GM23338 (cell line): Measurements from ENCODE around the gene RIMS4. TPM values are rescaled to one million over a fixed set of nuclear protein-coding genes. Genes with fewer than 3 reads are reported as not detected.

Experiments
- ATAC-seq: fragments of 200-7000 bp; cut with Tn5 transposase; 3 replicates; pipeline ENCODE4 v1.9.1; 2020
- DNase-seq: peaks from one replicate; pipeline ENCODE4 v3.0.0-alpha.2; 2015; ENCODE audit warnings: low spot score
- H2AFZ ChIP-seq: fragments of 200-600 bp; sonication (generic); 2 replicates; pipeline ENCODE4 v1.8.0; 2016; ENCODE audit warnings: antibody characterized with exemption, mild to moderate bottlenecking, moderate library complexity
- H3F3A ChIP-seq: fragments of 200-600 bp; sonication (generic); replicated peaks from 2 replicates; pipeline ENCODE4 v1.8.0; 2017; ENCODE audit warnings: antibody characterized with exemption, mixed run types, low read depth
- H3K27ac ChIP-seq: fragments of 200-600 bp; sonication (generic); 2 replicates; pipeline ENCODE4 v1.6.1; 2016; ENCODE audit warnings: low read depth
- H3K27me3 ChIP-seq: fragments of 200-600 bp; sonication (generic); 2 replicates; pipeline ENCODE4 v1.8.0; 2016; ENCODE audit warnings: mild to moderate bottlenecking, mixed run types, moderate library complexity; ENCODE audit not compliant: insufficient read depth
- H3K36me3 ChIP-seq: fragments of 200-600 bp; sonication (generic); 2 replicates; pipeline ENCODE4 v1.8.0; 2016; ENCODE audit warnings: mild to moderate bottlenecking; ENCODE audit not compliant: insufficient read depth
- H3K4me1 ChIP-seq: fragments of 200-600 bp; sonication (generic); 2 replicates; pipeline ENCODE4 v1.8.0; 2016; ENCODE audit warnings: mild to moderate bottlenecking, moderate library complexity; ENCODE audit not compliant: insufficient read depth
- H3K4me2 ChIP-seq: fragments of 200-600 bp; sonication (generic); 2 replicates; pipeline ENCODE4 v1.7.1; 2017; ENCODE audit warnings: mixed run types
- H3K4me3 ChIP-seq: fragments of 200-600 bp; sonication (generic); 2 replicates; pipeline ENCODE4 v1.6.1; 2016; ENCODE audit warnings: mixed run types
- H3K79me2 ChIP-seq: fragments of 200-600 bp; sonication (generic); replicated peaks from 2 replicates; pipeline ENCODE4 v1.8.0; 2017; ENCODE audit warnings: mild to moderate bottlenecking; ENCODE audit not compliant: insufficient read depth
- H3K9me2 ChIP-seq: fragments of 200-600 bp; sonication (generic); 2 replicates; pipeline ENCODE4 v1.8.0; 2017; ENCODE audit not compliant: insufficient read depth
- H4K20me1 ChIP-seq: fragments of 200-600 bp; sonication (generic); replicated peaks from 2 replicates; pipeline ENCODE4 v1.8.0; 2017; ENCODE audit warnings: mild to moderate bottlenecking; ENCODE audit not compliant: insufficient read depth
- H3K27ac Mint-ChIP-seq: 2 replicates; pipeline ENCODE4 v1.8.0; 2020; ENCODE audit warnings: inconsistent platforms, mild to moderate bottlenecking, moderate library complexity, mixed read lengths
- H3K27me3 Mint-ChIP-seq: 3 replicates; pipeline ENCODE4 v1.8.0; 2022; ENCODE audit warnings: low read depth, mild to moderate bottlenecking, moderate library complexity, mixed read lengths, inconsistent platforms; ENCODE audit not compliant: insufficient read depth, poor library complexity
- H3K36me3 Mint-ChIP-seq: 3 replicates; pipeline ENCODE4 v1.8.0; 2021; ENCODE audit warnings: low read depth, mild to moderate bottlenecking, inconsistent platforms, moderate library complexity, mixed read lengths
- H3K4me1 Mint-ChIP-seq: 3 replicates; pipeline ENCODE4 v1.8.0; 2020; ENCODE audit warnings: mild to moderate bottlenecking, inconsistent platforms, mixed read lengths
- H3K4me3 Mint-ChIP-seq: 3 replicates; pipeline ENCODE4 v1.8.0; 2021; ENCODE audit warnings: moderate library complexity, mild to moderate bottlenecking, inconsistent platforms, mixed read lengths
- H3K9me3 Mint-ChIP-seq: 3 replicates; pipeline ENCODE4 v1.8.0; 2020; ENCODE audit warnings: moderate library complexity, mild to moderate bottlenecking, inconsistent platforms, mixed read lengths
- CREB1 ChIP-seq: fragments of 250-450 bp; sonication (Bioruptor Pico); IDR thresholded peaks from 2 replicates; pipeline ENCODE4 v1.5.0; 2020; ENCODE audit warnings: low read depth, mild to moderate bottlenecking, moderate library complexity
- CTCF ChIP-seq, 2 experiments: fragments of 200-600 bp in 1 of 2; sonication (generic) in 1 of 2; conservative IDR thresholded peaks; 2 replicates each; pipeline versions ENCODE4 v1.5.1 to v1.6.1; 2016 to 2017; ENCODE audit warnings: antibody characterized with exemption in 2 of 2, low read depth in 2 of 2, mild to moderate bottlenecking in 2 of 2, moderate library complexity in 1 of 2
- EZH2 ChIP-seq: fragments of 200-600 bp; sonication (generic); IDR thresholded peaks from one replicate; pipeline ENCODE4 v1.8.0; 2017; ENCODE audit warnings: antibody characterized with exemption, mild to moderate bottlenecking, low read depth; ENCODE audit not compliant: unreplicated experiment
- EZH2phosphoT487 ChIP-seq: fragments of 200-600 bp; sonication (generic); IDR thresholded peaks from one replicate; pipeline ENCODE4 v1.8.1; 2018; ENCODE audit warnings: antibody characterized with exemption; ENCODE audit not compliant: unreplicated experiment
- JUNB ChIP-seq: IDR thresholded peaks from one replicate; pipeline ENCODE4 v1.6.1; 2016; ENCODE audit warnings: antibody characterized with exemption; ENCODE audit not compliant: unreplicated experiment
- NANOG ChIP-seq: IDR thresholded peaks from 2 replicates; pipeline ENCODE4 v1.6.1; 2016; ENCODE audit warnings: antibody characterized with exemption, borderline replicate concordance
- POLR2AphosphoS5 ChIP-seq: IDR thresholded peaks from 2 replicates; pipeline ENCODE4 v1.6.1; 2016; ENCODE audit warnings: antibody characterized with exemption, low read depth
- STAT1 ChIP-seq: IDR thresholded peaks from one replicate; pipeline ENCODE4 v1.6.1; 2016; ENCODE audit warnings: antibody characterized with exemption; ENCODE audit not compliant: unreplicated experiment
- ZNF114 ChIP-seq: fragments of 250-450 bp; sonication (Bioruptor Pico); IDR thresholded peaks from 2 replicates; pipeline ENCODE4 v1.5.0; 2020; ENCODE audit warnings: mild to moderate bottlenecking, moderate library complexity
- ZNF331 ChIP-seq: fragments of 250-450 bp; sonication (Bioruptor Pico); IDR thresholded peaks from 2 replicates; pipeline ENCODE4 v1.5.0; 2020; ENCODE audit warnings: low read depth, mild to moderate bottlenecking, moderate library complexity
- polyA plus RNA-seq: library from polyadenylated mRNA; unstranded; fragments of >200 nt; fragmentation: Nextera tagmentation; extraction: Ambion mirVana; gene quantifications from 2 replicates; pipeline ENCODE4 v1.2.1, GENCODE V29; 2016
- total RNA-seq: library from RNA; depleted of rRNA; stranded (reverse); fragments of >200 nt; shearing (Covaris generic); gene quantifications from 2 replicates; pipeline ENCODE4 v1.2.3, GENCODE V29; 2014
- TF ChIP-seq, protein P1 (sequence below): fragments of 250-450 bp; sonication (Bioruptor Pico); IDR thresholded peaks from 2 replicates; pipeline ENCODE4 v1.5.0; 2020; ENCODE audit warnings: mild to moderate bottlenecking, moderate library complexity
- TF ChIP-seq, protein P2 (sequence below): IDR thresholded peaks from one replicate; pipeline ENCODE4 v1.6.1; 2018; ENCODE audit warnings: antibody characterized with exemption; ENCODE audit not compliant: unreplicated experiment
- TF ChIP-seq, protein P3 (sequence below): IDR thresholded peaks from 2 replicates; pipeline ENCODE4 v1.6.1; 2016; ENCODE audit warnings: antibody characterized with exemption

RIMS4 gene
- total and polyA plus RNA-seq, 2 experiments from 2014 or later, result 3.5 to 39.7 TPM

DNA sequence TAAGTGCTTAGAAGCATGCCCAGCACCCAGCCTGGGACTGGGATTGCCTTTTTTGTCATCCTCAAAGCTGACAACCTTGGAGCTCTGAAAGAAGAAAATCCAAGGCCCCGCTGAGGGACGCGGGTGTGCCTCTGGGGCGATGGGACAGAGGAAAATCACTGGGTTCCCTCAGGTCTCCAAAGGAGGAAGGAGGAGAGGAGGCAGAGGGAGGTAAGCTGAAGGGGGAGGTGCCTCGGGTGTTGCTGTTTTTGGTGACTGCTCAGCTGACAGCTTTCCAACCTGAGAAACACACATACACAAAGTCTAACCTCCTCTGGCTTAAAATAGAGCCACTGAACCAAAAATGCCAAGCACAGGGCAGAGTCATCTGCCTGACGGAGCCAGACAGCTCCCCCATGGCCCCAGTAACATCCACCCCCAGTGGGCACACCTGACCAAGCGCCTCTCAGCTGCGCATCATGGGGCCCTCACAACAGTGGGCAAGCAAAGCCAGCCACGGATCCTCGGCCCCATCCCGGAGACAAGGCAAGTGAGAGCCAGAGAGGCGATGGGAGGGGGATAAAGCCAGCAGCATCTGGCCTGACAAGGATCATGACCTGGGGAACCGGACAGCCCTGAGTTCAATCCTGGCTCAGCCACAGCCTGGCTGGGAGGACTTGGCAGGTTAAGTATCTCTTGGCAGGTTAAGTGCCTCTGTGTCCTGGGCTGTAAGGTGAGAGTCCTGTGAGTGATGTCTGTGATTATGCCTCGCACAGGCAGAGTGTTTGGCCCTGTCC, 67.9 kb downstream of the RIMS4 start:
- no peak overlapping the region for H3K4me3 ChIP-seq
- H4K20me1 ChIP-seq, result no peaks in the 10 kb centered on the region
- no peak overlapping the region for H3K27ac Mint-ChIP-seq
- H3F3A ChIP-seq, result peaks cover 16% of the 10 kb centered on the region
- H3K27me3 Mint-ChIP-seq, result peaks cover 33% of the 10 kb centered on the region
- no peaks in the 10 kb centered on the region for H3K9me2 ChIP-seq
- H3K36me3 Mint-ChIP-seq, result peaks cover 4% of the 10 kb centered on the region; the same call in 1 of the 3 replicates
- H2AFZ ChIP-seq, result no peak overlapping the region
- peaks cover 14% of the 10 kb centered on the region for H3K4me1 Mint-ChIP-seq
- peaks cover 12% of the 10 kb centered on the region for H3K4me1 ChIP-seq
- no peaks in the 10 kb centered on the region; the same call in 2 of the 3 replicates for H3K9me3 Mint-ChIP-seq
- no peak overlapping the region for H3K4me2 ChIP-seq
- no peak overlapping the region for H3K4me3 Mint-ChIP-seq
- no peaks in the 10 kb centered on the region for H3K79me2 ChIP-seq
- no peaks in the 10 kb centered on the region for H3K36me3 ChIP-seq
- H3K27ac ChIP-seq, result no peak overlapping the region
- no peak for DNase-seq
- no peak for ATAC-seq
- TF ChIP-seq ZNF331 (CRISPR knock-in tag) (no peak), STAT1 (no peak), NANOG (no peak), EZH2 (no peak), JUNB (no peak), CREB1 (no peak), ZNF114 (CRISPR knock-in tag) (no peak), POLR2AphosphoS5 (no peak), EZH2phosphoT487 (no peak), CTCF (conservative IDR thresholded peaks at IDR 0.05; ENCODE audit: low read depth in 2 of 2) (no peak)
- TF ChIP-seq, protein P1, sequence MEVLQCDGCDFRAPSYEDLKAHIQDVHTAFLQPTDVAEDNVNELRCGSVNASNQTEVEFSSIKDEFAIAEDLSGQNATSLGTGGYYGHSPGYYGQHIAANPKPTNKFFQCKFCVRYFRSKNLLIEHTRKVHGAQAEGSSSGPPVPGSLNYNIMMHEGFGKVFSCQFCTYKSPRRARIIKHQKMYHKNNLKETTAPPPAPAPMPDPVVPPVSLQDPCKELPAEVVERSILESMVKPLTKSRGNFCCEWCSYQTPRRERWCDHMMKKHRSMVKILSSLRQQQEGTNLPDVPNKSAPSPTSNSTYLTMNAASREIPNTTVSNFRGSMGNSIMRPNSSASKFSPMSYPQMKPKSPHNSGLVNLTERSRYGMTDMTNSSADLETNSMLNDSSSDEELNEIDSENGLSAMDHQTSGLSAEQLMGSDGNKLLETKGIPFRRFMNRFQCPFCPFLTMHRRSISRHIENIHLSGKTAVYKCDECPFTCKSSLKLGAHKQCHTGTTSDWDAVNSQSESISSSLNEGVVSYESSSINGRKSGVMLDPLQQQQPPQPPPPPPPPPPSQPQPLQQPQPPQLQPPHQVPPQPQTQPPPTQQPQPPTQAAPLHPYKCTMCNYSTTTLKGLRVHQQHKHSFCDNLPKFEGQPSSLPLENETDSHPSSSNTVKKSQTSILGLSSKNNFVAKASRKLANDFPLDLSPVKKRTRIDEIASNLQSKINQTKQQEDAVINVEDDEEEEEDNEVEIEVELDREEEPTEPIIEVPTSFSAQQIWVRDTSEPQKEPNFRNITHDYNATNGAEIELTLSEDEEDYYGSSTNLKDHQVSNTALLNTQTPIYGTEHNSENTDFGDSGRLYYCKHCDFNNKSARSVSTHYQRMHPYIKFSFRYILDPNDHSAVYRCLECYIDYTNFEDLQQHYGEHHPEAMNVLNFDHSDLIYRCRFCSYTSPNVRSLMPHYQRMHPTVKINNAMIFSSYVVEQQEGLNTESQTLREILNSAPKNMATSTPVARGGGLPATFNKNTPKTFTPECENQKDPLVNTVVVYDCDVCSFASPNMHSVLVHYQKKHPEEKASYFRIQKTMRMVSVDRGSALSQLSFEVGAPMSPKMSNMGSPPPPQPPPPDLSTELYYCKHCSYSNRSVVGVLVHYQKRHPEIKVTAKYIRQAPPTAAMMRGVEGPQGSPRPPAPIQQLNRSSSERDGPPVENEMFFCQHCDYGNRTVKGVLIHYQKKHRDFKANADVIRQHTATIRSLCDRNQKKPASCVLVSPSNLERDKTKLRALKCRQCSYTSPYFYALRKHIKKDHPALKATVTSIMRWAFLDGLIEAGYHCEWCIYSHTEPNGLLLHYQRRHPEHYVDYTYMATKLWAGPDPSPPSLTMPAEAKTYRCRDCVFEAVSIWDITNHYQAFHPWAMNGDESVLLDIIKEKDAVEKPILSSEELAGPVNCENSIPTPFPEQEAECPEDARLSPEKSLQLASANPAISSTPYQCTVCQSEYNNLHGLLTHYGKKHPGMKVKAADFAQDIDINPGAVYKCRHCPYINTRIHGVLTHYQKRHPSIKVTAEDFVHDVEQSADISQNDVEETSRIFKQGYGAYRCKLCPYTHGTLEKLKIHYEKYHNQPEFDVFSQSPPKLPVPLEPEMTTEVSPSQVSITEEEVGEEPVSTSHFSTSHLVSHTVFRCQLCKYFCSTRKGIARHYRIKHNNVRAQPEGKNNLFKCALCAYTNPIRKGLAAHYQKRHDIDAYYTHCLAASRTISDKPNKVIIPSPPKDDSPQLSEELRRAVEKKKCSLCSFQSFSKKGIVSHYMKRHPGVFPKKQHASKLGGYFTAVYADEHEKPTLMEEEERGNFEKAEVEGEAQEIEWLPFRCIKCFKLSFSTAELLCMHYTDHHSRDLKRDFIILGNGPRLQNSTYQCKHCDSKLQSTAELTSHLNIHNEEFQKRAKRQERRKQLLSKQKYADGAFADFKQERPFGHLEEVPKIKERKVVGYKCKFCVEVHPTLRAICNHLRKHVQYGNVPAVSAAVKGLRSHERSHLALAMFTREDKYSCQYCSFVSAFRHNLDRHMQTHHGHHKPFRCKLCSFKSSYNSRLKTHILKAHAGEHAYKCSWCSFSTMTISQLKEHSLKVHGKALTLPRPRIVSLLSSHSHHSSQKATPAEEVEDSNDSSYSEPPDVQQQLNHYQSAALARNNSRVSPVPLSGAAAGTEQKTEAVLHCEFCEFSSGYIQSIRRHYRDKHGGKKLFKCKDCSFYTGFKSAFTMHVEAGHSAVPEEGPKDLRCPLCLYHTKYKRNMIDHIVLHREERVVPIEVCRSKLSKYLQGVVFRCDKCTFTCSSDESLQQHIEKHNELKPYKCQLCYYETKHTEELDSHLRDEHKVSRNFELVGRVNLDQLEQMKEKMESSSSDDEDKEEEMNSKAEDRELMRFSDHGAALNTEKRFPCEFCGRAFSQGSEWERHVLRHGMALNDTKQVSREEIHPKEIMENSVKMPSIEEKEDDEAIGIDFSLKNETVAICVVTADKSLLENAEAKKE, result no peak
- TF ChIP-seq, protein P2, sequence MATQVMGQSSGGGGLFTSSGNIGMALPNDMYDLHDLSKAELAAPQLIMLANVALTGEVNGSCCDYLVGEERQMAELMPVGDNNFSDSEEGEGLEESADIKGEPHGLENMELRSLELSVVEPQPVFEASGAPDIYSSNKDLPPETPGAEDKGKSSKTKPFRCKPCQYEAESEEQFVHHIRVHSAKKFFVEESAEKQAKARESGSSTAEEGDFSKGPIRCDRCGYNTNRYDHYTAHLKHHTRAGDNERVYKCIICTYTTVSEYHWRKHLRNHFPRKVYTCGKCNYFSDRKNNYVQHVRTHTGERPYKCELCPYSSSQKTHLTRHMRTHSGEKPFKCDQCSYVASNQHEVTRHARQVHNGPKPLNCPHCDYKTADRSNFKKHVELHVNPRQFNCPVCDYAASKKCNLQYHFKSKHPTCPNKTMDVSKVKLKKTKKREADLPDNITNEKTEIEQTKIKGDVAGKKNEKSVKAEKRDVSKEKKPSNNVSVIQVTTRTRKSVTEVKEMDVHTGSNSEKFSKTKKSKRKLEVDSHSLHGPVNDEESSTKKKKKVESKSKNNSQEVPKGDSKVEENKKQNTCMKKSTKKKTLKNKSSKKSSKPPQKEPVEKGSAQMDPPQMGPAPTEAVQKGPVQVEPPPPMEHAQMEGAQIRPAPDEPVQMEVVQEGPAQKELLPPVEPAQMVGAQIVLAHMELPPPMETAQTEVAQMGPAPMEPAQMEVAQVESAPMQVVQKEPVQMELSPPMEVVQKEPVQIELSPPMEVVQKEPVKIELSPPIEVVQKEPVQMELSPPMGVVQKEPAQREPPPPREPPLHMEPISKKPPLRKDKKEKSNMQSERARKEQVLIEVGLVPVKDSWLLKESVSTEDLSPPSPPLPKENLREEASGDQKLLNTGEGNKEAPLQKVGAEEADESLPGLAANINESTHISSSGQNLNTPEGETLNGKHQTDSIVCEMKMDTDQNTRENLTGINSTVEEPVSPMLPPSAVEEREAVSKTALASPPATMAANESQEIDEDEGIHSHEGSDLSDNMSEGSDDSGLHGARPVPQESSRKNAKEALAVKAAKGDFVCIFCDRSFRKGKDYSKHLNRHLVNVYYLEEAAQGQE, result no peak
- TF ChIP-seq, protein P3, sequence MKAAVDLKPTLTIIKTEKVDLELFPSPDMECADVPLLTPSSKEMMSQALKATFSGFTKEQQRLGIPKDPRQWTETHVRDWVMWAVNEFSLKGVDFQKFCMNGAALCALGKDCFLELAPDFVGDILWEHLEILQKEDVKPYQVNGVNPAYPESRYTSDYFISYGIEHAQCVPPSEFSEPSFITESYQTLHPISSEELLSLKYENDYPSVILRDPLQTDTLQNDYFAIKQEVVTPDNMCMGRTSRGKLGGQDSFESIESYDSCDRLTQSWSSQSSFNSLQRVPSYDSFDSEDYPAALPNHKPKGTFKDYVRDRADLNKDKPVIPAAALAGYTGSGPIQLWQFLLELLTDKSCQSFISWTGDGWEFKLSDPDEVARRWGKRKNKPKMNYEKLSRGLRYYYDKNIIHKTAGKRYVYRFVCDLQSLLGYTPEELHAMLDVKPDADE, result no peak
- H3K27me3 ChIP-seq, result peaks cover 25% of the 10 kb centered on the region
